Epidermal melanocyte (primary cell): ENCODE data around the gene STAG2.
A peak's percentile ranks its signal among the peaks of the same experiment; 100 is the strongest.
"Not testable (repeated sequence)": the region's sequence is repeated elsewhere in the genome, so short reads cannot be mapped to it uniquely, and the experiment has no call there.

Experiments used
- DNase-seq: peaks from one replicate; pipeline ENCODE4 v3.0.0; 2011; ENCODE audit warnings: low spot score; ENCODE audit not compliant: insufficient read length

The STAG2 gene

DNA sequence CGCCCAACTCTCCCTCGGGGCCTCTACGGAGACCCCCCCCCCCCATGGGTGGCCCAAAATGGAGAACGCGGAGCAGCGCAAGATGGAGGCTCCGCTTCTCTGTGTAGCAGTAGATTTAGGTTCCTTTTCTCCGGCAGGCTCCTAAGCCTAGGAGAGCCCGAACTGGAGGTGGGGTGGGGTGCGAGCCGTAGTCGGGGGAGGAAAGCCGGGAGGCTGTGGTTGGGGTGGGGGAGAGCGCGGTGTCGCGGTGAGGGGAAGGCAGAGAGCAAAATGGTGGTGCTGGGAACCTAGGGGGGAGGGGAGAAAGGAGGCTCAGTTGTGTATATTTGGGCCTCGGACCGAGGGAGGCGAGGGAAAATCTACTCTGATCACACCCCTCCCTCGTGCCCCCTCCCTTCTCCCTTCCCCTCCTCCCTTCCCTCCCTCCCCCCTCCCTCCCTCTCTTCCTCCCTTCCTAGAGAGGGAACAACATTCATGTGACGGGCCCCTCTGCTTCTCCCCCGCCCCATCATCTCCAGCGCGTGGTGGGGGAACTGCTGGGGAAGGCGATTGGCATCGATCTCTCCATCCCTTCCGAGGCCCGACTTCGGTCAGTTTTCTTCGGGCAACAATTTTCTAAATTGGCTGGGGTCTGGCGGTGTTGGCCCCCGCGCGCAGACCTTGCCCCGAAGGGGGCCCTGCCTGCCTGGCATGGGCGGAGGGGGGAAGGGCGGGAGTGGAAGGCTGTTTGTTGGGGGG lies at the start of gene STAG2:
STAG2 (plus strand) TSS at position 439 of the 738 bp plus-strand sequence. CDS start 60,922 bp downstream, outside the sequence.
- no peak for DNase-seq

DNA sequence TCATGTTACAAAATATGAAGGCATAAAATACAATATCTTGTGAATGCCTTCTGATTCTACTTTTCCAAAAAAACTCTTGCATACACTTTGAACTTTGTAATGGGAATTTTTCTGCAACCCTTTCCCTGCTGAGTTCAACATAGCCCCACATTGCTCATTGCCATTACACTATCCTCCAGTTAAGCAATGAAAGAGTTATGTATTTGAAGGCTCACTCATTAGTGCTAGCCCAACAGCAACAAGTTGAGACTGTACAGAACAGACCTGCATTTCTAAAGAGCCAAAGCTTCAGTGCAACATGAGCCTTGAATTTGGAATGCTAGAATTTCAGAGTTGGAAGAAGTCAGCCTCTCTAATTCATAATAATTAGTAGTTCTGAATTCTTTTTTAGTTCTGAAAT lies 44.4 kb upstream of the STAG2 start:
- no peak for DNase-seq

DNA sequence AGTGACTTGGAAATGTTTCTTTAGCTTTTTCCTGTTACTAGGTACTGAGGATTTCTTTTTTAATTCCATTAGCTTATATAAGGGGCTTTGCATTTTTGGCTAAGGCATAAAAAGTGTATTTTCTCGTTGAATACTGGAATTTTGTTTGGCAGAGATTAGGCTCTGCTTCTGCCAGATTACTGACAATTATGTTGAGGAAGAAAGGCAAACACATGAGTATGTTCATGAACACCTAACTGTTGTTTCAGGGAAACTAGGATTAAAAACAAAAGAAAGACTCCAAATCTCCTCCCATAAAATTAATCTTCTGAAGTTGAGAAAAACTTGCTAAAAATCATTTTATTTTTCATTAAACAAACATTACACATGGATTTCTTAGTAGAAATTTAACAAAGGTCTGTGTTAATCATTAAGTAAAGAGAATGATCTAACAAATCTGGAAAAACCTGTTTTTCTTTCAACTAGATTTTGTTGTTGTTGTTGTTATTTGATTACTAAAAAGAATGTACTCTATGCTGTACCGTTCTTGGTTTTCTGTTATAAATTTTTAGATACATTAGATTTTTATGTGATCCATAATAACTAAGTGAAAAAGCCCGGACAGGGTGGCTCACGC lies 43.3 kb upstream of the STAG2 start:
- DNase-seq, result no peak

DNA sequence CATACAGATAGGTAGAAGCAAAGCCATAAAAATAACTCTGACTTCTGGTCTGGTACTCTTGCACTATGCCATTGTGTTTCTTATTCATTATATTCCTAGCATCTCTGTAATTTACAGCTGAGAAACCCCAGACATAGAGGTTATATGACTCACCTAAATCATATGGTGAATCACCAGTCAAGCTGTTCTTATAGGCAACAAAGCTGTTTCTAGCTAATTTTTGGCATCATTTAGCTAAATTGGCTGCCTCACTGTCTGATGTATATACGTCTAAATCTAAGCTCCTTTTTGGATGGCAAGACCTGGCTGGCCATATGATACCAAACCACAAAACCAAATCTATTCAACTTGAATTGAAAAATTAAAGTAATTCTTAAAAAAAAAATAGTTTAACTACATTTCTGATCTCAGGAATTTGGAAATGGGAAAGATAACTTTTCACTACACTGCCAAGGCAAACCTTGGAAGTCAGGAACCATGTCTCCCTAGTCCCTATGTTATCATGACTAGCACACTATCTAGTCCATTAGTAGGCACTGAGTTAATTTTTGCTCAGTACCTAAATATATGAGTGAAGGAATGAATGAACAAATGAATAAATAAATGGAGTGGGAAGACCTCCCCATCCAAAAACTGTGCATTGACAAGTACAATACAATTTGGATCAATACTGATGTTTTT lies 41.3 kb upstream of the STAG2 start:
- no peak for DNase-seq

DNA sequence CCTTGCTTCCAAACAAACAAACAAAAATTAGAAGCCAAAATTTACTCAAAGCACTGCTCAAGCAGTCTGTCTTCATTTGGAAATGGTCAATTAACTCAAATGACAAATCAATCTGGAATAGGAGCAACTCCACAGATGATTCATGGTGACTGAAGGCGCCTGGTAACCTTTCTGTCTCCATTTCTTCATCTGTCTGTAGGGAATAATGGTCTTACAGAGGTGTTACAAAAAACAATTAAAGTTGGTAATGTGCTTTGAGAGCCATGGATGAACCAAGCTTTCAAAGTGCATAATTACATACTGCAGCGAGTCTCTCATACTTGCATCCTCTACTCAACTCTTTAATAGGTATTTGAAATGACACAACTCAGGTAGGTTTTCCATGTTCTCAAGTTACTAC lies 38.3 kb upstream of the STAG2 start:
- no peak for DNase-seq

DNA sequence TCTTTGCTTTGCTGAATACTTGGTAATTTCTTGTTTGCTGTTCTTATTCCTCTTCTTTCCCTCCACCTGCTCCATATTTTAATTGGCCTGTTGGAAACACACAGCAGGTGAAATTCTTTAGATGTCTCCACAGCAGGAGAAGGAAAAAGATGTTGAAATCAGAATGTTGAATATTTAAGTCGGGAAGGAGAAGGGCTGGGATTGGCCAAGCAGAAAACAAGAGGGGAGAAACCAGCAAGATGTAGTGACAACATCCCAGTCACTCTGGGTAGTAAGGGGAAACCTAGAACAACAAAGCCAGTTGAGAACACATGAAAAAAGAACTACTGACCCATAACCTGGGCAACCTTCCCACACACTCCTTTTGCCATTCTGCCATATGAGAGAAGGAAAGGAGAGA lies 37.3 kb upstream of the STAG2 start:
- DNase-seq, result no peak

DNA sequence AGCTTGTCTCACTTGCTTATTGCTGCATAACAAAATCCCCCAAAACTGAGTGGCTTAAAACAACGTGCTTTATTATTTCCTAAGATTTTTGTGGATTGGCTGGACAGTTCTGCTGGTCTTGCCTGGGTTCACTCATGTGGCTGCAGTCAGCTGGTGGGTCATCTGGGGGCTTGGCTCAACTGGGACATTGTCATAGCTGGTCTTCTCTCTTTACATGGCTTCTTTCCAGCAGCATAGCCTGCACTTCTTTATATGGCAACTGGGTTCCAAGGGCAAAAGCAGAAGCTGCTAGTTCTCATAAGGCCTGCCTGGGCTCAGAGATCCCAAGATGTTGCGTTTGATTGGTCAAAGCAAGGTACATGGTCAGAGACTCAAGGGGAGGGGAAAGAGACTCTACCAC lies 33.7 kb upstream of the STAG2 start:
- DNase-seq, result no peak

DNA sequence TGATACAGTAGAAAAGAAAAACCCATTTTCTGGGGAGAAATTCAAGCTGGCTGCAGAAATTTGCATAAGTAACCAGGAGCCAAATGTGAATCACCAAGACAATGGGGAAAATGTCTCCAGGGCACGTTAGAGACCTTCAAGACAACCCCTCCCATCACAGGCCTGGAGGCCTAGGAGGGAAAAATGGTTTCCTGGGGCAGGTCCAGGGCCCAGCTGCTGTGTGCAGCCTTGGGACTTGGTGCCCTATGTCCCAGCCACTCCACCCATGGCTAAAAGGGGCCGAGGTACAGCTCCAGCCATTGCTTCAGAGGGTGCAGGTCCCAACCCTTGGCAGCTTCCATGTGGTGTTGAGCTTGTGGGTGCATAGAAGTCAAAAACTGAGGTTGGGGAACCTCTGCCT lies 29.5 kb upstream of the STAG2 start:
- DNase-seq, result not testable (repeated sequence)

DNA sequence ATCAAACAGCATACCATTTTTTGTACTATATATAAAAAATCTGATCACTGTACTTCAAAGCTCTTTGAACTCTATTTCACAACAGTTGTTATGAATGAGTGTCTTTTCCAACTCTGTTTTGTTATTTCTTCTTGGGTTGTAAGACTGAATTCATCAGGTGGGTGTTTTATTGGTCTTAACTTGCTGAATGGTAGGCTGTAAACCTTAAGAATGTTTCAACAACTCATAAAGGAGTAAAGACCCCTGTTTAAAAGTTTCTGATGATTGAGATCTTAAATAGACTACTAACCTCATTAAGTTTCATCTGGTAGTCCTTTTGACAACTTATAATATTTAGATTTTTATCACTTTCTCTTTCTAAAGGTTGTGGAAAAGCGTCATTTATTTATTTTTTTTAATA lies 18.4 kb upstream of the STAG2 start:
- DNase-seq, result no peak

DNA sequence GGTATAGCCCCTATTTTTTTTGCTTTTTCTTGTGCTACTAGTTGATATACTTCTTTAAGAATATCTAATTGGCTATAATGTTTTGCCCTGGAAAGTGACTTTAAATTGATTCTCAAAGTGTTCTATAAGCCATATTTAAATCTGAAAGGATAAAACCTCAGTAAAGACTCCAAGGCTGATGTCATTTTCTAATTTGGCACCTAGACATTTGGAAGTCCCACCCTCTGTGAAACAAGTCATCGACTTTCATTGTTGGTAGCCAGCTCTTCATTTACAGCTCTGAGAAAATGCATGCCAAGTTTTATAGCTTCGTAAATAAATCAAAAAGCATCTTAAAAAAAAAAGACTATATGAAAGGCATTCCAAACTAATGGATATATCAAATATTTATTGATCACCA lies 18.0 kb upstream of the STAG2 start:
- DNase-seq, result no peak

DNA sequence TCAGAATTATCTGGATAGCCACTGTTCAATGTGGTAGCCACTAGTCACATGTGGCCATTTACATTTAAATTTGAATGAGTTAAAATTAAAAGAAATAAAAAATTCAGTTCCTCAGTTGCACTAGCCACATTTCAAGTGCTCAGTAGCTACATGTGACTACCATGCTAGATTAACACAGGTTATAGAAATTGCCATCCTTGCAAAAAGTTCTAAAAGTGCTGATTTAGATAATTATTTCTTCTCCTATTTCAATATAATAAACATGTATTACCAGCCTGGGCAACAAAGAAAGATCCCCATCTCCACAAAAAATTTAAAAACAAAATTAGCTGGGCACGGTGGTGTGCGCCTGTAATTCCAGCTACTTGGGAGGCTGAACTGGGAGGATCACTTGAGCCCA lies 11.7 kb upstream of the STAG2 start:
- DNase-seq, result no peak

DNA sequence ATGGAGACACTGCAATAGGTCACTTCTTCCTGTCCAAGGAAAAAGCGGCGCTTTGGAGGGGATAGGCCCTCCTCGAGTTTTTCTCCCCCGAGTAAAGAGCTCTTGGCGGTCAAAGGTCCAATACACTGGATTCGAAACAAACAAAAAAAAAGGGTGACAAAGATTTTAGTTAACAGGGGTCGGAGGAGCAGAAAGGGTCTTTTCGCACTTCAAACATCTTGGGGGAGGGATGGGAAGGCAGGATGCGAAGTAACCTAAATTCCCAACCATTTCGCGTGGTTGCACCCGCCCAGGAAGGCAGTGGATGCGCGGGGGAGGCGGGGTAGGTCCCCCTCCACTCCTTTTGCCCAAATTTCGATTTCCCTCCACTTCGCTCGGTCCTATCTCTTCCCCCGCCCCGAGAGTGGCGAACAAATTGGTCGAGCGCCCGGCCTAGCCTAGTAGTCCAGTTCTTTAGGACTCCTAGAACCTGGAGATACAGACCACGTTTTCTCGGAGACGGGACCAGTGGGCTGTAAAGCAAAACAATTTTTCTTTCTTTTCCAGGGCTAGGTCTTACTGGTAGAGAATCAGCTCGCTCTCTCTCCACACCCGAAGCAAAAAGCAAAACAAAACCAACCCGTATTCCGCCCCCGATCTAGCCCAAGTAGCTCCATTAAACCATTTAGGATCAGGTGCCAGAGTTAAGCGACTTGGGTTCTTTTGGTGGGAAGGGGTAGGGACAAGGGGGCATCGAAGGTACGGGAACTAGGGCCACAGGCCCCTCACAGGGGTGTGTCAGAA lies 2.0 kb upstream of the STAG2 start:
- no peak for DNase-seq

DNA sequence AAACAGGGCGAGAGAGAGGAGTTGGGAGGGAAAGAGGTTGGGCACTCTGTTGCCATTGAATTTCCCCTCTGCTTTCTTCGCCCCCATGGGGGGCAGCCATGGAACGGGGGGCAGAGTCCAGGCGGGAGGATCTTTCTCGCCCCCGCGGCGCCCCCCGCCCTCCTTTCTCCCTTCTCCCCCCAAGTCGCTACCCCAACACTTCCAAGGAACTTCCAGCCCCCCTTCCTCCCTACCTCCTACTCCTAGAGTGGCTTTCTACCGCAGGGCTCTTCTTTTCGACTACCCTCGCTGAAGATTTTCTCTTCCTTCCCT lies 594 bp upstream of the STAG2 start:
- DNase-seq, result no peak

DNA sequence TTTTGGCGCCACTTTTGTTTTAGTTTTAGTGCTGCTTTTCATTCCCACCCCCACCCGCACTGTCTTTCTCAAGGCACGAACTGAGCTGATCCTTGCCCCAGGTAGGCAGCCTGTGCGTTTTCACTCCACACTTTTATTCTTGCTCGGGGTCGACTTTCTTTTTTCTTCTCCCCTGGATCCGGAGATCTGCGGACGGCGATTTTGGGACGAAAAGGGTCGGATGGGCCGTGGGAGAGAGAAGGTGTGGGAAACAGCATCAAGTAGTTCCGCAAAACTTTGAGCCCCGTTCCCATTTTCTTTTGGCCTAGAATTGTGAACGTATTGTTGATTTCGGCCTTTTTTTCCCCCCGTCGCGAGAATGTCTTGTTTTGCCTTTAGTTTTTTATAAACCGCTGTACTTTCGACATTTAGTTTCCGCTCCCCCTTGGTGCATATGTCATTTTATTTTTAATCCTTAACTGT lies 531 bp downstream of the STAG2 start:
- DNase-seq, result no peak

DNA sequence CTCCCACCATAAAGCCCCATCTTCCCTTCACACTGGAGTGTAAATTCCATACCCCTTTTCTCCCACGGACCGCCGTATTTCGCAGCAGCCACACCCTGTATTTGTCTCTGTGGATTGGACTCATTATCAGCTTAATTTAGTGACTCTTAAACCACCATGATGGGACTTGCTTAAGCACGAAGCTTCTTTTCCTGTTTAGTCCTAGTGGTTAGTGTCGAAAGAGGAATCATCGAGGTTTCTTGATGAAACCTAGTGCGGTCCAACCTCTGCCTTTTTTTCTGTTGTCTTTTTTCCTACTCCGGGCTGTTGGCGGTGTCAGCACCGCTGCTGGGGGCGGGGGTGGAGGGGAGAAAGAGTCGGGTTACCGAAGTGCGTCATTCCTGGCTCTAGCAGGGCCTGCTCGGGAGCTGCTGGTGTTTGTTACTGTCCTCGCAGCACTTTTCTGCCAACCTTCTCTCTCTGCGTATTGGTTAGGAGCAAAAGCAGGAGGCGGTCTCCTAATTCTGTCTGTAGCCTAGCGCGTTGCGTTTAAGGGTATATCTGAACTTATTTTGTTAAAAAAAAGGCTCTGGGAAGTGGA lies 1.4 kb downstream of the STAG2 start:
- peak; percentile 56 for DNase-seq

DNA sequence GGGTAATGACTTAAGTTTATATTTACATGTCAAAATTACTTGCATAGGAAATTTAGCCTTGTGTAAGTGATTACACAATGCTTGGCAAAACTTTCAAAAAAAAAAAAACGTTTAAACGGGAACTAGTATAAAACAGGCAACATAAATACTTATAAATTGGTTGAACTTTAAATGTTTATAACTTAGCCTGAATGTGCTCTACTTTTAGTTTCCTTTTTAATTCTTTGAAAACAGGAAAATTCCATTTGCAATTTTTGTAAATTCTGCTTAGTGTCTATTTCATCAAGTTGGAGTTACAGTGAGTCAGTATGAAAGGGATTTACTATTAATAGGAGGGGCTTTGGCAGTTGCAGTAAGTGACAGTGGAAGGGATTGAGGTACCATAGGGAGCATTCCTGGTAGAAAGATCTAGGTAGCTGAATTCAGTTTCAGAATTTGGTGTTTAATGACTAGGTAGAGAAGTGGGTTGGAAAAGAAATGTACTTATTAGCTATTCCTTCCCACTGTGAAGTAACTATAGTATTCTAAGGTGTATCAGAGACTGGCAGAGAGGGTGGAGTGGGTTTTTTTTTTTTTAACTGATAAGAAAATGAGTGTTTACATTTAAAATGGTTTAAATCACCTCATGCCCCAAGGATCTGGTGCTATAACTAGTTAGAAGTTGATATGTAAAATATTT lies 2.8 kb downstream of the STAG2 start:
- no peak for DNase-seq

DNA sequence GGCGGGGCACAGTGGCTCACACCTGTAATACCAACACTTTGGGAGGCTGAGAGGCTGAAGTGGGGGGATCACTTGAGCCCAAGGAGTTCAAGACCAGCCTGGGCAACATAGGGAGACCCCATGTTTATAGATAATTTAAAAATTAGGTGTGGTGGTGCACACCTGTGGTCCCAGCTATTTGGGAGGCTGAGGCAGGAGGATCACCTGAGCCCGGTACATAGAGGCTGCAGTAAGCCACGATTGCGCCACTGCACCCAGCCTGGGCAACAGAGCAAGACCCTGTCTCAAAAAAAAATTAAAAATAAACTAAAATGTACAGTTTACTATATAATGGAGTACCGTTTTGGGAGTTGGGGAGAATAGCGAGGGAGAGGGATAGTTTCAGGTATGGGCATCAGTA lies 4.2 kb downstream of the STAG2 start:
- no peak for DNase-seq

DNA sequence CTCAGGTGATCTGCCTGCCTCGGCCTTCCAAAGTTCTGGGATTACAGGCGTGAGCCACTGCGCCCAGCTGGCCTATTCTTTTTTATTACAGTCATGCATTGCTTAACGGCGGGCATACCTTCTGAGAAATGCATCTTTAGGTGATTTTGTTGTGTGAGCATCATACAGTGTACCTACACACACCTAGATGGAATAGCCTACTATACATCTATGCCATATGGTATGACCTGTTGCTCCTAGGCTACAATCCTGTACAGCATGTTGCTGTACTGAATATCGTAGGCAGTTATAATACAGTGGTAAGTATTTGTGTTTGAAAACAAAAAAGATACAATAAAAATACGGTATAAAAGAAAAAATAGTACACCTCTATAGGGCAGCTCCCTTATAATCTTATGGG lies 6.0 kb downstream of the STAG2 start:
- no peak for DNase-seq

DNA sequence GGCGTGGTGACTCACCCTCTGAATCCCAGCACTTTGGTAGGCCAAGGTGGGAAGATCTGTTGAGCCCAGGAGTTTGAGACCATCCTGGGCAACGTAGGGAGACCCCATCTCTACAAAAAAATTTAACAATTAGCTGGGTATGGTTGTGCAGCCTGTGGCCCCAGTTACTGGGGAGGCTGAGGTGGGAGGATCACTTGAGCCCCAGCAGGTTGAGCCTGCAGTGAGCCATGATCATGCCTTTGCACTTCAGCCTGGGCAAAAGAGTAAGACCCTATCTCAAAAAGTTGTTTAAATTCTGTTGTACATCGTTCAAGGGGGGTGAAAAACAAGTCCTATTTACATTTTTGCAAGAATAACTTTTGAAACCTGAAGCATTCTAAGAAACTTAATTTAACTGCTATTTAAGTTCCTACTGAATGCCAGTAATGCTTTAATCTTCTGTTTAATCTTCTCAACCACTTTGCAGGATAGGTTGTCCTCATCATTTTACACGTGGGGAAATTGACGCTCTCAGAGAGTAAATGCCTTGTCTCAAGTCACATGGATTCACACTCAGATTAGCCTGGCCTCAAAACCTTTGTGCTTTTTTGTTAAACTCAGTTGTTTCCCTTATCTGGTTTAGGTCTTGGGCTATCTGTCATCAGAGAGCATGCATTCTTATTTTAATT lies 7.0 kb downstream of the STAG2 start:
- no peak for DNase-seq

DNA sequence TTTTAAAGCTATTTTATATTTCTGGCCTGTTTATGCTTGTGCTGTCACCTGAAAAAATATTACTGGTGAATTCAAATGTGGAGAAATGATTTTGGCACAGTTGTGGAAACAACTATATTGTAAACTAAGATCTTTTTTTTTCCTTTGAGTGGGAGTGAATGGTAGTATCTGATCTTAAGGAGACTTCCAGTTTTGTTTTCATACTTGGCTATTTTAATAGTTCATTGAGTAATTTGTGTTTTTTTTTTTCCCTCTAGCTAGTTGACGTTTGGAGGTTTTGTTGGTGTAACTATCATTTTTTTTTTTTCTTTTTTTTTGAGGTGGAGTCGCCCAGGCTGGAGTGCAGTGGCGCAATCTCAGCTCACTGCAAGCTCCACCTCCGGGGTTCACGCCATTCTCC lies 10.5 kb downstream of the STAG2 start:
- DNase-seq, result no peak

DNA sequence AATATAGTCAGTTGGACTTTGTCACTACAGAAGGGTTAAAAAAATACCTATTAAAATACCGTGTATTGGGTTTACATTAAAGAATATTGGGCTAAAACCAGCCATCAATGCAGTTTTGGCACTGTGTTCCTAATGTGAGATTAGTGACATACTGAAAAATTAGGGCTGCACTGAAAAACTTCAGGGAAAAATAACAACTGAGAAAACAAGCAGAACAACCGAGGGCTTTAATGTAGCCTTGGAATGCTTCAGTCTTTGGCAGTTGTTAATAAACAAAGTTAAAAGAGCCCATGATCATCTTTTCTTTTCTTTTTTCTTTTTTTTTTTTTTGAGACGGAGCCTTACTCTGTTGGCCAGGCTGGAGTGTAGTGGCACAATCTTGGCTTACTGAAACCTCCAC lies 12.4 kb downstream of the STAG2 start:
- no peak for DNase-seq
